Smooth muscle cell of trachea (primary cell): Measurements from ENCODE around the gene ITIH1. TPM values are rescaled to one million over a fixed set of nuclear protein-coding genes. Genes with fewer than 3 reads are reported as not detected.

Source experiments
- total RNA-seq: library from RNA; depleted of rRNA; stranded (reverse); fragments of >200 nt; gene quantifications from 2 replicates; pipeline ENCODE4 v1.2.1, GENCODE V29; 2014

ITIH1 gene
- not detected in 2 replicates for total RNA-seq

GRCh38 chr3:52777127-52777958 is at the start of gene ITIH1:
ITIH1 (plus strand) TSS chr3:52777599; CDS start chr3:52777616, 17 bp downstream.

DNA sequence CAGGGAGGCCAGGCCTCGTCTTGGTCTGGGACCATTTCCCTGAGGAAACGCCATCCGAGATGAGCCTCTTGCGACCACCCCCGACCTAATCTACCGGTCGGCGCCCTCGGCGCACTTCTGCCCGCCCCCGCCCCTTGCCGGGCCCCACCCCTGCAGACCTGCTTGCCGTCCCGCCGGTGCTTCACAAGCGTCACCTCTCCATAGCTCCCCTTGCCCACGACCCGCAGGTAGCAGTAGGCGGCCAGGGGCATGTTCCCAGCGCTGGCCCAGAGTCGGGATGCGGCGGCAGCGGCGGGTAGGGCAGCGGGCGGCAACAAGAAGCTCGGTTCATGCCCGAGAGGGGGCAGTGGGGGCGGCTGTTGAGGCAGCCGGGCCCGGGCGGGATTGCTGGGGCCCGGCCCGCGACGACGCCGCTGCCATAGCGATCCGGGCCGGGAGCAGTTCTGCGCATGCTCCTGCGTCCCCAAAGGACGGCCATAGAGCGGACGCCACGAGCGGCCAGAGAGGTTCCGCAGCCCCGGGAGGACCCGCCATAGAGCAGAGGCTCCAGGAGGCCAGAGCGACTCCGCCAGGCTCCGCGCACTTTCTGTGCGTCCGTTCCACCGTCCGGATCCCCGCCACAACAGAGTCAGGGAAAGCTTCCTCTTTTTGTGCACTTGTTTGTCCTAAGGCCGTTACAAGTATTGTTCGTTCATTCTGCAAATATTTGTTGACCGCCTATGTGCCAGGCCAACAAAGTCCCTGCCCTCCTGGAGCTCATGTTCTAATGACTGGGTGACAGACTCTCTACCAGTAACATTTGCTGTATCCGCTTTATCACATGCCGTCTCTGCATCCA is 6.7 kb upstream of the ITIH1 start, which contains the start of gene NEK4:
NEK4 (minus strand) TSS at position 445 of the 838 bp plus-strand sequence; CDS start at position 251, 194 bp downstream.

GRCh38 chr3:52794612-52795099 is 17.3 kb downstream of the ITIH1 start, which contains the start of gene ITIH3:
ITIH3 (plus strand) TSS chr3:52794796; CDS start chr3:52794804, 8 bp downstream.

GRCh38 chr3:52830535-52831258 is 53.3 kb downstream of the ITIH1 start, which contains the start of gene ITIH4:
ITIH4 (minus strand) TSS chr3:52830672; CDS start chr3:52830642, 30 bp downstream.

DNA sequence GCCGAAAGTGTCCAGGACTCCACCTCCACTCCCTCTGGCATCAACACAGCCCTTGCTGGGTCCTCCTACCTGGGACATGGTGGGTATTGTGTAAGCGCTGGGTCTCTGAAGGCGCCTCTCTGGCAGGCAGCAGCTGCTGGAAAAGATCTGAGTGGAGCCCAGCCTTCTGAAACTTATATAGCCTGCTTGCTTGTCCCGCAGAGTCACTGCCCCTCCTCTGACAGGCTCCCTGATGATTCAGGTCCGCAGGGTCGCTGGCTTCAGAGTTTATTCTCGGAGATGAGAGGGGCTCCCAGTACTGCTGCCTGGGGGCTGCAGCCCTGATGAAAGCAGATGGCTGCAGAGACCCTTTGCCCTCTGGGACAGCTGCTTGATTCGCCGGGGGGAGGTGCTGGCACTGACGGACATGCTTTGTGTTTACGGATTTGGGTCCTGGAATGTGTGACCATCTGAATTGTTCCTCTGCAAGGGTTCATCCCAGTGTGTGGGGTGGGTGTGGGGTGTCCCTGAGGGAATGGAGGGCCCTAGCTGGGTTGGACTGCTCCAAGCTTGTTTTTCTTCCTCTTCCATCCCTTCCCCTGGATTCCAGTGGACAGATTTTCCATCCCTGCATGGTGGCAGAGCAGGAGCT is 57.6 kb downstream of the ITIH1 start, which contains the start of gene MUSTN1:
MUSTN1 (minus strand) TSS at position 149 of the 631 bp plus-strand sequence; CDS start at position 78, 71 bp downstream.

Other genes starting within 250 kb of the ITIH1 start
- 43.8 and 64.3 TPM in 2 replicates for gene NT5DC2, start 243.7 kb upstream of the ITIH1 start, total RNA-seq
- gene UQCC5, start 241.0 kb upstream of the ITIH1 start, total RNA-seq = 2.6 and 20.4 TPM in 2 replicates
- 59.9 and 78.2 TPM in 2 replicates for gene PBRM1, start 91.7 kb upstream of the ITIH1 start, total RNA-seq
- 100 and 101 TPM in 2 replicates for gene GNL3, start 91.6 kb upstream of the ITIH1 start, total RNA-seq
- gene GLT8D1, start 71.8 kb upstream of the ITIH1 start, total RNA-seq = 125 and 126 TPM in 2 replicates
- gene SPCS1, start 71.5 kb upstream of the ITIH1 start, total RNA-seq = 60.7 and 68.1 TPM in 2 replicates
- gene NEK4, start 6.7 kb upstream of the ITIH1 start, total RNA-seq = 25.2 and 27.3 TPM in 2 replicates
- not detected in 2 replicates for gene ITIH3, start 17.2 kb downstream of the ITIH1 start, total RNA-seq
- gene ITIH4, start 53.1 kb downstream of the ITIH1 start, total RNA-seq = 0.44 and 3.3 TPM in 2 replicates
- 0.33 TPM in 1 of 2 replicates, not detected in the other for gene MUSTN1, start 57.4 kb downstream of the ITIH1 start, total RNA-seq
- 9.9 and 19.0 TPM in 2 replicates for gene STIMATE, start 119.9 kb downstream of the ITIH1 start, total RNA-seq